Posterior cingulate gyrus (tissue), 11 donors: ENCODE results near the gene GREB1.
A peak's percentile ranks its signal among the peaks of the same experiment; 100 is the strongest.

Experiments
- DNase-seq, 10 donors: peaks; one replicate each; pipeline versions ENCODE4 v3.0.0 to v3.0.0-alpha.2; 2020 to 2021; ENCODE audit warnings: mixed read lengths in 3 of 10
- intact Hi-C: fragments of 100-400 bp; cut with DNase I; formaldehyde crosslinking; loops from one replicate; pipeline ENCODE4 v1.15.1; 2023

GREB1 gene

DNA sequence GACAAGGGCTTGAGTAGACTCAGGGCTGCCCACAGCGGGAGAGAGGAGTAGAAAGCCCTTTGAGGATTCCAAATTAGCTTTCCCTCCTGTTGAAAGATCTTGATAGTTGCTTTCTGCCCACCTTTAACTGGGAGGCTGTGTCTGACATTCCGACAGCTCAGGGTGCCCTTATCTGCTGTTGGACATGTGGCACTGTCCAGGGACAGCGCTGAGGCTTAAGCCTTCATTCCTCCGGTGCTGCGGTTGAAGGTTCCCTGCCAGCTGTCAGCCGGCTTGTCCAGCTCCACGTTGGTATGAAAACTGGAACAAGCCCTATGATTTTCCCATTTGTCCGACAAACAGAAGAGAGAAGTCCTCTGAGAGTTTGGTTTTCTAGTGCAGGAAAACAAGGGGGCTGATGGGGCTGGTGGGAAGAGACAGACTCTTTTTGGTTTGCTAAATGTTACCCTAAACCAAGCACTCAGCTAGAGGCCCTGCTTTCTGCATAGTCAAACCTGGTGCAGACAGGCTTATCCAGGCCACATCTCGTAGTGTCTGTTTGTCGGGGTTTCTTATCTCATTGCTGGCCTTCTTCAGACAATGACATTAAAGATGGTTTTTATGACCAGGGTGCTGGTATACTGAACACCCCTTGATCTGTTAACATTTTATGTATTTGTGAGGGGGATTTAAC lies 24.5 kb downstream of the GREB1 start:
- intact Hi-C loops = no loop called here
- peak in 2 of 10 donors; percentile 25 to 75 for DNase-seq

DNA sequence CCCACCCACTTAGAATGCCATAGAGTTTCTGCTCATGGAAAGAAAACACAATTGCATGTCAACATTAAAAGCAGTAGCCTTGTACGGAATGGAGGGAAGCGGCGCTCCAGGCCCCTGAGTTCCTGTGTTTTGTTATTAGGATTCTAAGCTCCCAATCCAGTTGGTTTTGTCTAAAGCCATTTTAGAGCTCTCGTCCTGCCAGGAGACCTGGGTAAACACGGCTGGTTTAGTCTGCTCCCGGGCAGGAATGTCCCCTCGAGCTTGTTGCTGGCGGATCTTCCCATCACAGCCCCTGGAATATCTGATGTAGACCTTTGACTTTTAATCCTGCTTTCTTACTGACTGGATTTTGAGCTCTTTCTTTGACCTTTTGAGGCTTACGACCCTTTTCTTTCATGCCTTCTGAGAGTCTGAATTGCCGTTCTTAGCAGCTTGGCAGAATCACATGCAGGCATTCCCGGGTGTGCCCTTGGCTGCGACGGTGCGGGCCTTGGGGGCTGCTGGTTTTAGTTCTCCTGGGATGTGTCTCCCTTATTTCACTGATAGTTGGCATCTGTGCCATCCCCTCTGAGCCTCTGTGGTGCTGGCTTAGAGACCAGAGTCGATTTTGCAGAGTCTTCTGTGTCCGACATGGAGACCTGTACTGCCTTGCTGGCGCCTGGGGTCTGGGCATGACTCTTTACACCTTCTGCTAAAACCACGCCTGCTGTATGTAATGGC lies 25.4 kb downstream of the GREB1 start:
- intact Hi-C loops = no loop called here

DNA sequence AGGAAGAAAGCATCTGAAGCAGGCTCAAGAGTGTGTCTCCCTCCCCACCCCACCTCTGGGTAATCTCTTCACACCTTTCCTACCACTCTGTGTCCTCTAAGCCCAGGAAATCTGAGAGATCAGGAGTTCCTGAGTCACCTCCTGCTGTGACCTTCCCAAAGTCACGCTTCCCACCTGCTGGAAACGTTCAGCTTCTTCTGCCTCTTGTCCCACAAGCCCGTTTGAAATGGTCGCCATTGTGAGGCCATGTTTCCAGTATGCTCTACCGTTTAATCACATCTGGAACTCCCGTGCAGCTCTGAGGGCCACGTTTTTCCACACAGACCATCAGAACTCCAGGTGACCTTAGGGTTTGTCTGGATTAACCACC lies 25.9 kb downstream of the GREB1 start:
- intact Hi-C loops = no loop called here
- peak in 2 of 10 donors; percentile 24 to 41 for DNase-seq

More for the DNA sequence above, 25.4 kb downstream of the GREB1 start:
- DNase-seq = peak in 2 of 10 donors; percentile 45 to 82

DNA sequence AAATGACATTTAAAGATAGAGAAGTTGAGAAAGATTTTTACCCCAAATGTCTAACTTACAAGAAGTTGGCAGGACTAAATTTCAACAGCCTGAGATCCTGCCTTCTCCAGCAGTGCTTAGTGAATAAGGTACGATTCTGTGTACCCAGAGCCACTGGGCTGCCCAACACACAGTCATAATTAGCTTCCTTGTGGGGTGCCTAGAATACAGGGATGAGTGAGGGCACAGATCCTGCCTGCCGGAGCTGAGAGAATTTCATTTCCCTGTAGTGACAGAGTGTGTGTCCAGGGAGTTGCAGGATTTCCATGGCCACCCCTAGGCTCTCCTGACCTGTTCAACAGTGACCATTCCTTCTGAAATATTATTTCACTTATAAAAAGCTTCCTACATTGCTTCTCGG lies 27.0 kb downstream of the GREB1 start:
- intact Hi-C loops = no loop called here
- DNase-seq = peak in 3 of 10 donors; percentile 4 to 49 (median 41)

DNA sequence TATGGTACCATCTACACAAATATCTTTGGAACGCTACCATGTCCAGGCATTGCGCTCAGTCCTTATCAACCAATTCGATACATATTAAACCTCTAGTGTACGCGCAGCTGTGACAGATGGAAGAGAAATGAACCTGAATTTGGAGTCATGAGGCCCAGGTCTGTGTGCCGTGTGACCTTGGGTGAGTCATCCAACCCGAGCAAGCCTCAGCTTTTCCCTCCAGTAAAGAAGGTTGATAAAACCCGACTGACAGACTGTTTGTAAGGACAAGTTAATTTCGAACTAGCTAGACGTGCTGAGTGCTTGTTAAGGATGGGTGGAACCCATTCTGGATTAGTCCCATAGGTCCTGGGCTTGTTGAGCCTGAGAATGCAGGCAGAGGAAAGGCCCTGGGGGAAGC lies 28.2 kb downstream of the GREB1 start:
- DNase-seq = peak in 1 of 10 donors; percentile 8
- intact Hi-C loops = no loop called here

DNA sequence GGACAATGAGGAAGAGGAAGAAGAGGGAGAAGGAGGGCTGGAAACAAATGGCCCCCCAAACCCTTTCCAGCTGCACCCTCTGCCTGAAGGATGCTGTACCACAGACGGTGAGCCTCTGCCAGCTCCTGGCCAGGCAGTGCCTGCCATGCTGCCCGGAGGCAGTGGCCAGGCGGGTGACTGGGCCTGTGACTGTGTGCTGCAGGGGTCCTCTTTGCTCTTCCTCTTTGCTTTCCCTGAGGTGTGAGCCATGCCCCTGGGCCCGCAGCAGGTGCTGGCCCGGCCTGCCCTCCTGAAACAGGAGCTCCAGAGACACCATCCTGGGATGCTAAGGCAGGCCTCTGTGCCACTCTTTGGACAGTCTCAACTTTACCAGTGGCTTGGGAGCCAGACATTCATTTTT lies 28.6 kb downstream of the GREB1 start:
- intact Hi-C loops = no loop called here
- peak in 2 of 10 donors; percentile 43 to 61 for DNase-seq

DNA sequence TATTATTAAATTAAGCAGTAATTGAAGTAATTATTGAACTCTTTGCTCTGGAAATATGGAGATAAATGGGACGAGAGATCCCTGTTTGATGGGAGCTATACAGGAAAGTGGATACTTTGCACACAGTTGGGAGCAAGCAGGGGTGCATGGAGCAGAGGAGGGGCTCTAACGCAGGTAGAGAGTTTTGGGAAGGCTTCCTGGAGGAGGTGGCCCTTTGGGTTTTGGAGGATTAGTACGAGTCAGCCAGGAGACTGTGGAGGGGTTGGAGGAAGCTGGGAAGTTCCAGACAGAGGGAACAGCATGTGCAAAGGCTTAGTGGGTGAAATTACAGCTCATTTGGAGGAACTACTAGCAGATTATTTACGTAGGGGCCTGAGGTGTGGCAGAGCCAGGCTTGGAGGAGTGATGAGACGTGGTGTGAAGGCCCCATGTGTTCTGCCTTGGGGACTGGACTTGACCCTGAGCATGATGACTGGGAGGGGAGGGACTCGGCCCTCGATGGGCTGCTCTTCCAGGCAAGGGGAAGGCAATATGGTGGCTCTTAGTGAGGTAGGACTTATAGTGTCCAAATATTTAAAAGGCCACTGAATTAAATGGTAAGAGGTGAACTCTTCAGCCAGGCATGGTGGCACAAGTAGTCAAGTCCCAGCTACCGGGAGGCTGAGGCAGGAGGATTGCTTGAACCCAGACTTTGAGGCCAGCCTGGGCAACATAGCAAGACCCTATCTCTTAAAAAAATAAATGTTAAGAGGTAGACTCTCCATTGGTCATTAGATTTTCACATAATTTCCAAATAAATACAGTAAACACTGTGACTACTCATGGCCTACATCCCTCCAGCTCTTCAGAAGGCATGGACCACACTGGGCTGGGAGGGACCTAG lies 30.2 kb downstream of the GREB1 start:
- peak in 2 of 10 donors; percentile 8 to 55 for DNase-seq

DNA sequence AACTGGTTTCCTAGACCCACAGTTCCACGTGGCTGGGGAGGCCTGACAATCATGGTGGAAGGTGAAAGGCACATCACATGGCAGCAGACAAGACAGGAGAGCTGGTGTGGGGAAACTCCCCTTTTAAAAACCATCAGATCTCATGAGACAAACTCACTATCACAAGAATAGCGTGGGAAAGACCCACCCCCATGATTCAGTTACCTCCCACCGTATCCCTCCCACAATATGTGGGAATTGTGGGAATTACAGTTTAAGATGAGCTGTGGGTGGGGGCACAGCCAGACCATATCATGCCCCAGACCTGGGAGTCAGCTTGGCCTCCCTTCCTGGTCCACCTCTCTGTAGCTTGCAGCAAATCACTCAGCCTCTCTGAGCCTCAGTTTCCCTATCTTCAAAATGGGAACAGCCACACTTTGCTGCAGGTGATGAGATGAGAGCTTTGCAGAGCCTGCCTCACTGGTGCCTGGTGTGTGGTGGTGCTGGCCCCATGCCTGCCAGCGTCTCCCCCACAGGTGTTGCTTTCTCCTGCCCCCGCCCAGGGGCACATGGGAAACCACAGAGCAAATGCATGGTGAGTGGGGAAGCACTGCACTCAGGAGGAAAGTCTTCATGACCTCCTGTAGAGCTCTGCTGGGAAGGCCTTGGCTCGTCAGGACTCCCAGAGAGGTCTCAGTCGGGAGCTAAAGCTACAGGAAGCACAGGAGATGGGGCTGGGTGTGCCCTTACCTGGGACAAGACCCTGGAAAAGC lies 31.1 kb downstream of the GREB1 start:
- intact Hi-C loops = no loop called here
- peak in 2 of 10 donors; percentile 15 to 62 for DNase-seq

More for the DNA sequence above, 30.2 kb downstream of the GREB1 start:
- intact Hi-C loops = no loop called here

DNA sequence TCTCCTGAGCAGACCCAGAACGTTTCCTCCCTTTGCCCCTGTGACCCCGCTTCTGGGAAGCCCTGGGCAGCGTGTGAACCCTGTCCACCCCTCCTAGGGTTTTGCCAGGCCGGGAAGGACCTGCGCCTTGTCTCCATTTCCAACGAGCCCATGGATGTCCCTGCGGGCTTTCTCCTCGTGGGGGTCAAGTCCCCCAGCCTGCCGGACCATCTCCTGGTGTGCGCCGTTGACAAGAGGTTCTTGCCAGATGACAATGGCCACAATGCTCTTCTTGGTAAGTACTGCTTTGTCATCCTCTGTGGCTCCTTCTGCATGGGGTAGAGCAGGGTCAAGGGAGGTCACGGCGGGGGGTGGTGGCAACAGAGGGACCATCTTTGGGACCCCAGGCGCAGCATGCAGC lies 32.5 kb downstream of the GREB1 start:
- peak in 2 of 10 donors; percentile 32 to 72 for DNase-seq
- intact Hi-C loops = no loop called here

DNA sequence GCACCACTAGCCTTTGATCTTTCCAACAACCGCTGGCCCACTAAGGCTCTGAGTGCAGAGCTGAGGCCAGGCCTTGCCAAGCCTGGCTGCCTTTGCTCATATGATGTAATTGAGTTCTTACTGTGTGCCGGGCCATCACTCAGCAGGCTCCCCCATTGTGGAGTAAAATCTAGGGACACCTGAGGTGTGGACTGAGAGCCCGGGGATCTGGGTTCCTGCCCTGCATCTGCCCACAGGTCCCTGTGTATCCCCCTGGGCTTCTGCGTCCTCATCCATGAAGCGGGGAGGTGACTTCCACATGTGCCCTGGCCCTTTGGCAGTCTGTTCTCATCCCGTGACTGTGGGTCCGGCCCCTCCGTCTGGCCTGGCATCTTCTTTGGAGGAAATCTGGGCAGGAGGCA lies 33.8 kb downstream of the GREB1 start:
- intact Hi-C loops = no loop called here
- DNase-seq = peak in 2 of 10 donors; percentile 51 to 79

DNA sequence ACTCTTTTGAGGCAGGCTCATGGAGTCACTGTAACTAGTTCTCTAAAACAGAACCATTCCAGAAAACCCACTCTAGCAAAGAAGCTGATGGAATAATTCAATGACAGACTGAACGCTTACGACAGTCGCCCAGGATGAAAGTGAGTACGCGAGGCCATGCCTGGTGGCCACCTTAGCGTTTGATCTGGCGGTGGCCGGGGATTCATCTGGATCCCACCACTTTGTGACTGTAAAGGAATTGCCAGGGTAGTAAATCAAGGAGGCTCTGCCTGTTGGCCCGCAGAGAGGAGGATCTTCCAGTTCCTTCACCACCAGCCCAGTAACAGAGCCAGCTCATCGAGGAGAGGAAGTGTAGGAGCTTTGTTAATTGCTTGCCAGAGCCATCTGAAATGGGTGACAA lies 34.6 kb downstream of the GREB1 start:
- intact Hi-C loops = no loop called here
- DNase-seq = peak in 2 of 10 donors; percentile 36 to 41

DNA sequence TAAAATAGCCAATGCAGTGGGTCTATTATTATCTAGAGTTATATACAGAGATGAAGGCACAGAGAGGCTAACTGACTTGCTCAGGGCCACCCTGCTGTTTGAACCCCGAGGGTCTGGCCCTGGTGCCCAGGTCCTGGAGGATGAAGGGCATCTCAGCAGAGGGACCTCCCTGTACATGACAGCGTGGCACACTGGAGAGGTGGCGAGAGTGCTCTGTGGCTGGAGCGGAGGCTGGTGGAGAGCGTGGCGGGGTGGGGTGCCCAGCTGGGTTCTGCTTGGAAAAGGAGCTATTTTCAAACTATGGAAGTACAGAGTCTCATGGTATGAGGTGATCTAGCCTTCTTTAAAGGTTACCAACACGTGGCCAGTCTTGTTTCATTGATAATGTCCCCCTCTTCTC lies 35.8 kb downstream of the GREB1 start:
- peak in 2 of 10 donors; percentile 35 to 68 for DNase-seq
- intact Hi-C loops = no loop called here

DNA sequence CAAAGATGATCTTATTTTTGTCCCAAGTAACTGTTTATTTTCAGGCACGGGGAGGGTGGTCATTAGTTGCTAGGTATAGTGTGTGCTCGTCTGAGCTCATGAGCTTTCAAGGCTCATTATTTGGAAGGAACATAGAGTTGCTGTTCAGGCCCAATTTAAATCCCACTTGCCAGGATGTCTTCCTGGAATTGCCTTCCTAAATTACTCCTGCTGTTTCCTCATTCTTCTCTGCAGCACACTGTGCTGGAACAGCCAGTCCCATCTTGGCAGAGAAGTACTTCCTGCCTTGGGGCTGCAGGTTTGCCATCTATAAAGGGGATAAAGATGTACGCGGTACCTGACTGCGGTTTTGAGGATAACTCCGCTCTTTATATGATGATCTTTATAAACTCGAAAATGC lies 37.3 kb downstream of the GREB1 start:
- peak in 3 of 10 donors; percentile 43 to 75 (median 53) for DNase-seq
- intact Hi-C loops = no loop called here

DNA sequence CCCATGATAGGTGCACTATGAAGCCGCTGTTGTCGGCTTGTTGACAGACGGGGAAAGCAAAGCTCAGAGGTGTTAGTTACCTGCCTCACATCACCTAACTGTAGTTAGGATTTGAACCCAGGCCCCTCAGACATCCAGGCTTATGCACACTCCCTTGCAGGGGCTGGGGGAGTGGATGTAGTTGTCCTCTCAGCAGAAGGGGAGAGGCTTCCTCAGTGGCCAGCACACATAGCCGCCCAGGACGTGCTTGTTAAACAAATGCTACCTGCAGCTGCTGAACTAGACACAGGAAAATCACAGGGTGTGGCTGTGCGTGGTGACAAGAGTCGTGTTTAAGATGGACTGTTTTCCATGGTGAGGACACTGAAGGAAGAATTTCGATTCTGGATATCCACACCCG lies 39.2 kb downstream of the GREB1 start:
- peak in 2 of 10 donors; percentile 42 to 61 for DNase-seq
- intact Hi-C loops = no loop called here

DNA sequence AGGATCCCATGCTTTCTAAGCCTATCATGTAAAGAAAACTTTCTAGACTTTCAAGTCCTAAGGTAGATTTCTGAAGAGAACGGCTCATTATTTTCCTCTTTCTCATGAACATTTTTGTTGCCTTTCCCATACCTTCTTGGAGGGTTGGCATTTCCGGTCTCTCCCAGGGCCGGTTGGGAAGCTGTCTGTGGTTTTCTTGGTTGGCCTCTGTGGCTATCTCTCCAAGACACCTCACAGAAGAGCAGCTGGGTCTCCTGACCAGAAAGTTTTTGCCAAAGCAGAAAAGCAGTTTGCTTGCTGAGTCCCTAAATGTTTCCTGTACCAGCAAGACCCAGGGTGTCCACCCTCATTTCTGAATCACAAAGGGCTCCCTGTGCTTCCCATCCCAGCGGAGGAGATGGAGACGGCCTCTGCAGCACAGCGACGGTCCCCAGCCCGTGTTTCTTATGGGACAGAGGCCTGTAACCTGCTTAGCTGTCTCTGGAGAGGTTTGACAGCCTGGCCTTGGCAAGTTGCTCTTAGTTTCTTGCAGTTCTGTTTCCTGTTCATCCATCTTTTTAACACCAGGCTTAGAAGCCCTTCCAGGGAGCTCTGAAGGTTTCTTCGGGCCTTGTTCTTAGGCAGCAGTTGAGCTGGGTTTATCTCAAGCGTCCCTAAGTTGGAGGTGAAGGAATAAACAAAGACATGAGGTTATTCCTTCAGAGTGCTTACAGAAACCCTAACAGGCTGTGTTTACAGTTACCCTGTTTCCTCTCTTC lies 39.8 kb downstream of the GREB1 start:
- peak in 2 of 10 donors; percentile 18 to 43 for DNase-seq
- intact Hi-C loops = no loop called here

DNA sequence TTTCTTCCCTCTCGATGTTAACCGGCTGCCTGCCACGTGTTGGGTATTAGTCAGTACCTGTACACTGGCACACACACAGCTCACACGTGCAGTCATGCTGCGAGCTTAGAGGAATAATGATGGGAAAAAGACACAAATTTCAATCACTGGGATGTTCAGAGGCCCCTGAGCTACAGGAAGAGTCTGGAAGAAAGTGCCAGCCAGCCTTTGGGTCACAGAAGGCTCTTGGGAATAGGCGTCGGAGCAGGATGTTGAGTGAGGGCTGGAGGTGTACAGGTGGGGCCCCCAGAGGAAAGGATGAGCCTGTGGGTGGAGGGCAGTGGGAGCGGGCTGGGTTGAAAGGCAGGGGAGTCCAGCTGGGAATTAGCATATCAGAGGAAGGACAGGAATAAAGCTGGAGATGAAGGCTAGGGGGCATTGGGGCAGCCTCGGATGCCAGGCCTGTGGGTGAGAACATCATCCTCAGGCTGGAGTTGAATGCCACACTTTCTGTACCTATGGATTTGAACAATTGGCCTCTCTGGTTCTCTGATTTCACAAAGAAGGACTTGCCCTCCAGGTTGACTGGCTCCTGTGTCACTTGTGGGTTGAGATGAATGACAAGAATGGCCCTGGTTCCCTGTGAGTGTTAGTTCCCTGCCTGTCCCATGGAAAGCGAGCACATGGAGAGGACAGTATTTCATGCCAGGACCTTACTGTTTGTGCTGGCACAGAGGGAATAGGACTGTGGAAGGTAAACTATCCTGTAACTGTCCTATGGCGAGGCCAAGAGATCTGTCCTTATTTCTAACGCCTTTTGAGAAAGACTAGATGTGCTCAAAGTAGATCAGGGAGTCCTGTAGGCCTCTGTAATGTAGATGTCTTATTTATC lies 40.6 kb downstream of the GREB1 start:
- DNase-seq = peak in 2 of 10 donors; percentile 24 to 31
- intact Hi-C loops = no loop called here

DNA sequence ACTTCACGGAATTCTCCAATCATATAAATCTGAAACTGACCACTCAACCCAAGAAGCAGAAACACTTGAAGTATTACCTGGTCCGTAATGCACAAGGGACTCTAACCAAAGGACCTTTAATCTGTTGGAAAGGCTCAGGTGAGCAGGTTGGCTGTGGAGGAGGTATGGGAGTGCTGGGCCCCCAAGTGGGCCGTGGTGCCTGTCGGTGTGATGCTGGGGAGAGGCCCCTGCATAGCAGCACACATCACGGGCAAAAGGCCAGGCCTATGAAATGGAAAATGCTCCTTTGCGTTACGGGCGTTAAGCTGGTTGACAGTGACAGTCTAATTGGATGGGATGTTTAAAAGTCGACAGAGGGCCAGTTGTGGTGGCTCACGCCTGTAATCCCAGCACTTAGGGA lies 42.6 kb downstream of the GREB1 start:
- DNase-seq = peak in 2 of 10 donors; percentile 12 to 43
- intact Hi-C loops = no loop called here

DNA sequence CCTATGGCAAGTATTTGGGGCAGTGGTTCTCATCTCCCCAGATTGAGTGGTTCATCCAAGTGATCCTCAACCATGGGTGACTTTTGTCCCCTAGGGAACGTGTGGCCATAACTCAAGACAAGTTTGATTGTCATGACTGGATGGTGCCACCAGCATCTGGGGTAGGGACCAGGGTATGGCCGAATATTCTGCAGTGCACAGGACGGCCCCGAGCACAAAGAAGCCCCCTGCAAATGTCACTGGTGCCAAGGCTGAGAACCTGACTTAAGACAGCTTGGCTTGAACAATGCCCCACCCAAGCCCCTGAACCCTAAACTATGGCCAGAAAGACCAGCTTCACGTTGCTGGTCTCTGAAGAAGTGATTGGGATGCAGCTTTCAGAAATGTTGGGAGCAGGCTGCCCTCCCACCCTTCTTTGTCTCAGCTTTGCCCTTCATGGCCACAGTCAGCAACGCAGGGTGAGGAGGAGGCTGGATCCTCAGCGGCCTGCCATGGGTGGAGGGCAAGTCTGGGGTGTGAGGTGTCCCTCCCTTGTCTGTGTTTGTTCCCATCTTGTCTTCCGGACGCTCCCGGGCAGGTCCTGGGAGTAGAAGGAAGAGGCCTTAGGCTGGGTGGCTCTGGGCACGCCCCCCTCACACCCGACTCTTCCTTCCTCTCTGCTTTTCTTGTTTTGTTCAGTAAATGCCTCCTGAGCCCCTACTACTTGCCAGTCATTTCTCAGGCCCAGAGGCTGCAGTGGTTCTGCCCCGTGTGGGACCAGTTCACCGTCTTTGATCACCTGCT lies 43.4 kb downstream of the GREB1 start:
- peak in 2 of 10 donors; percentile 38 to 57 for DNase-seq
- intact Hi-C loops = no loop called here
